Thyroid gland (tissue), 4 donors: ENCODE results near the gene AJAP1. TPM values are rescaled to one million over a fixed set of nuclear protein-coding genes. Genes with fewer than 3 reads are reported as not detected.

Source experiments
- DNase-seq, 2 donors: peaks; one replicate each; pipeline ENCODE4 v3.0.0-alpha.2; 2019
- H3K27ac ChIP-seq, 3 donors: fragments of 200-600 bp; sonication (generic); 1 replicate in 2 of 3; 2 replicates in 1 of 3; pipeline ENCODE4 v1.5.1; 2016 to 2019; ENCODE audit warnings: mild to moderate bottlenecking in 1 of 3, moderate library complexity in 1 of 3
- H3K27me3 ChIP-seq: fragments of 200-600 bp; sonication (generic); one replicate; pipeline ENCODE4 v1.5.1; 2019
- H3K36me3 ChIP-seq, 2 donors: fragments of 200-600 bp; sonication (generic); one replicate each; pipeline ENCODE4 v1.5.1; 2016 to 2019
- H3K4me1 ChIP-seq, 2 donors: fragments of 200-600 bp; sonication (generic); one replicate each; pipeline ENCODE4 v1.5.1; 2017 to 2019
- H3K4me3 ChIP-seq, 3 donors: fragments of 200-600 bp; sonication (generic); replicated peaks in 1 of 3; 1 replicate in 2 of 3; 2 replicates in 1 of 3; pipeline ENCODE4 v1.5.1; 2016; ENCODE audit warnings: mild to moderate bottlenecking in 1 of 3
- H3K9me3 ChIP-seq: fragments of 200-600 bp; sonication (generic); one replicate; pipeline ENCODE4 v1.5.1; 2017
- CTCF ChIP-seq, 6 experiments: fragments of 200-600 bp in 3 of 6; fragments of 450-650 bp in 3 of 6; sonication (generic) in 3 of 6; IDR thresholded peaks; one replicate each; pipeline ENCODE4 v1.5.1; 2016 to 2019; ENCODE audit warnings: antibody characterized with exemption in 6 of 6, mild to moderate bottlenecking in 2 of 6, inconsistent platforms in 1 of 6, moderate library complexity in 1 of 6
- POLR2A ChIP-seq, 2 donors: fragments of 450-650 bp; IDR thresholded peaks; one replicate each; pipeline ENCODE4 v1.6.1; 2017; ENCODE audit warnings: antibody characterized with exemption in 2 of 2, mild to moderate bottlenecking in 2 of 2, moderate library complexity in 1 of 2
- WGBS, 2 donors: methylation state at CpG; one replicate each; pipeline ENCODE4 v1.1.5; 2017; 5-methylcytosine and 5-hydroxymethylcytosine counted together
- intact Hi-C: fragments of 100-400 bp; cut with DNase I; formaldehyde crosslinking; loops from one replicate; pipeline ENCODE4 v1.15.1; 2023
- total RNA-seq, 4 donors: library from RNA; depleted of rRNA; stranded (reverse); fragments of >200 nt; gene quantifications; one replicate each; pipeline ENCODE4 v1.2.3, GENCODE V29; 2016

AJAP1 gene
- total RNA-seq, 4 donors from 2014 or later = 0.22 to 1.6 (median 0.81) TPM

DNA sequence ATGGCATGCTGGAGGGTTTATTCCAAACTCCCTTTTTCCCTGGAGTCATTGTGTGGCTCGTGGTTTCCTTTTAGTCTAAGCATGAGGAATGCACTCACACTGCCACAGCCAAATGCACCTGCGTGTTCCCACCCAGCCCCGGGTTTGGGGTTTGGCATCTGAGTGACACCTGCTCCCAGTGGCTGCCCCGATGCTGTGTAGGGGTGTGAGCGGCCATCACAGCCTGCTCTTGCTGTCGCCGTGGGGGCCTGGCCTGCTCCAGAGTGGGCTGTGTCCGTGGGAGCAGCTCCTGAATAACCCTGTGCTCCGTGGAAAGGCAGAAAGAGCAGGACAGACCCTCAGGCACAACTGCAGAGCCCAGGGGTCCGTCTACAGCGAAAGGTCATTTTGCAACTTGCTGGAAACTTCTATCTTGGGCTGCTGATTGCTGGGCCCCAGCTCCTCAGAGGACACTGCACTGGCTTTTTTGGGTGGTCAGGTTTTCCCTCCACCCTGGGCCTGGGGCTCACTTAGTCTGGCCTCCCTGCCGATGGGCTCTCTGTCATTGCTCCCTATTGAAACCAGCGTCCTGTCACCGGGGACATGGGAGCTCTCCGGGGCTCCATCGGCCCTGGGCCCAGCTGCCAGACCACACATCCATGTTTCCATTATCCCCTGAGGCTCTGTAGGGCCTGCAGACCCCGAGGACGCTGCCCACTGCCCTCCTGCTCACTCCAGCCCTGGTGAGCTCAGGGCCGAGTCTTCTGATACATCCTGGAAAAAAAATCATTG is 74.1 kb downstream of the AJAP1 start:
- WGBS, 2 donors = 79 to 85% methylated on average over 12 to 15 of the region's 19 CpGs
- H3K36me3 ChIP-seq = no peaks in the 10 kb centered on the region
- no peak overlapping the region for H3K4me3 ChIP-seq
- DNase-seq = no peak
- H3K9me3 ChIP-seq = no peaks in the 10 kb centered on the region
- TF ChIP-seq POLR2A (IDR thresholded peaks at IDR 0.05) = no peak
- no peak for TF ChIP-seq CTCF (IDR thresholded peaks at IDR 0.05)
- H3K4me1 ChIP-seq = no peaks in the 10 kb centered on the region
- H3K27me3 ChIP-seq = no peaks in the 10 kb centered on the region
- H3K27ac ChIP-seq = no peak overlapping the region
- intact Hi-C loops = no loop called here

GRCh38 chr1:4729090-4729471 is 74.7 kb downstream of the AJAP1 start:
- Histone ChIP-seq H3K36me3 (no peaks in the 10 kb centered on the region), H3K27ac (no peak overlapping the region), H3K27me3 (no peaks in the 10 kb centered on the region), H3K9me3 (no peaks in the 10 kb centered on the region), H3K4me1 (no peaks in the 10 kb centered on the region), H3K4me3 (no peak overlapping the region)
- intact Hi-C loops = no loop called here
- 90 to 92% methylated on average over 8 to 12 of the region's 12 CpGs for WGBS, 2 donors
- DNase-seq = no peak
- no peak for TF ChIP-seq POLR2A (IDR thresholded peaks at IDR 0.05)
- no peak for TF ChIP-seq CTCF (IDR thresholded peaks at IDR 0.05)

DNA sequence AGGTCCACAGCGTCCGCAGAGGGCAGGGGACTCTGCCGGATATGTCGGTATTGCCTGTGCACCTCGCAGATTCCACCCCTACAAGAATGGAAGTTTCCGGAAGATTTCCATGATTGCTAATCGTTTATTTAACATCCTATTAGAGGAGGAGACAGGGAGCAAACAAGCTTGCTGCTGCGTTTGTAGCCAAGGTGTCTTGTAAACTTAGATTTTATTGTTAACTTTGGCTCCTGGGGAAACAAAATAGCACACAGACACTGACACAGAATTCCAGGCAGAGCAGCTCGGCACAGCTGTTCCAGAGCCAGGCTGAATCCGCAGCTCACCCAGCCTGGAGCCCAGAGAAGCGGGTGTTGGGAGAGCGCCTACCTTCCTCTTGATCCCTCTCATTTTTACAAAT is 75.7 kb downstream of the AJAP1 start:
- intact Hi-C loops = no loop called here
- no peak overlapping the region for H3K4me3 ChIP-seq
- no peaks in the 10 kb centered on the region for H3K9me3 ChIP-seq
- no peaks in the 10 kb centered on the region for H3K36me3 ChIP-seq
- H3K27ac ChIP-seq = no peak overlapping the region
- H3K27me3 ChIP-seq = no peaks in the 10 kb centered on the region
- no peaks in the 10 kb centered on the region for H3K4me1 ChIP-seq
- WGBS, 2 donors = 67 to 68% methylated on average over 8 to 12 of the region's 12 CpGs
- no peak for DNase-seq
- no peak for TF ChIP-seq CTCF (IDR thresholded peaks at IDR 0.05)

DNA sequence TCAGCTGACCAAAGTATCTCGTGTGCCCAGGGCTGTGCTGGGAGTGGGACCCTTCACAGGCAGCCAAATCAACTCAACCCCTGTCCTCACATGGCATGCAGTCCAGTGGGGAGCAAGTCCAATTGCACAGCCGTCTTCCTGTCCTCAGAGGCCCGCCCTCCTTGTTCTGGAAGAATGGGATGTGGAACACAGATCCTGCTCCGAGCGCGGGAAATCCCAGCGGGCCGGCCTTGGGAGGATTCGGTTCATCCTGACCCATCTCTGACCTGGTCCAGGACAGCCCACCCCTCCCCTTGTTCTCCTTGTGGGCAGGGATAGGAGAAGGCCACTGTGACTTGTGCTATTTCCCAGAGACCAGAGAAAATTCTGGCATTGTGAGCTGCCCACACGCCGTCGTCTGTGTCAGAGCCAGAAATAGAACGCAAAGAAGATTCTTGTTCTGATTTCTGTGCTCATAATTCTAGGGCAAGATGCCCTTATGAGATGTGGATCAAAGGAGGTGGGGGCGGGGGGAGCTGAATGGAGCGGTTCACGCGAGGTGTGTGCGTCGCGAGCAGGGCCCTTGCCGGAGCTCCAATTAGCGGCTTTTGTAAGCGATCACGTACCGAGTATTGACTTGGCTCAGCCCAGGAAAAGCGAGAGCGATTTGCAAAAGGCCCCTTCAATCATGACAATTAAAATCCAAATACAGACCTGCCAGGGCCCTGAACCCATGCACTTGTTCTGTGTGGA is 79.2 kb downstream of the AJAP1 start:
- intact Hi-C loops = no loop called here
- Histone ChIP-seq H3K27ac (no peak overlapping the region), H3K36me3 (no peaks in the 10 kb centered on the region), H3K9me3 (no peaks in the 10 kb centered on the region), H3K4me3 (no peak overlapping the region), H3K27me3 (no peaks in the 10 kb centered on the region), H3K4me1 (no peaks in the 10 kb centered on the region)
- no peak for TF ChIP-seq POLR2A (IDR thresholded peaks at IDR 0.05)
- no peak for TF ChIP-seq CTCF (IDR thresholded peaks at IDR 0.05)
- 83% methylated on average over 23 to 27 of the region's 27 CpGs for WGBS, 2 donors
- DNase-seq = no peak

DNA sequence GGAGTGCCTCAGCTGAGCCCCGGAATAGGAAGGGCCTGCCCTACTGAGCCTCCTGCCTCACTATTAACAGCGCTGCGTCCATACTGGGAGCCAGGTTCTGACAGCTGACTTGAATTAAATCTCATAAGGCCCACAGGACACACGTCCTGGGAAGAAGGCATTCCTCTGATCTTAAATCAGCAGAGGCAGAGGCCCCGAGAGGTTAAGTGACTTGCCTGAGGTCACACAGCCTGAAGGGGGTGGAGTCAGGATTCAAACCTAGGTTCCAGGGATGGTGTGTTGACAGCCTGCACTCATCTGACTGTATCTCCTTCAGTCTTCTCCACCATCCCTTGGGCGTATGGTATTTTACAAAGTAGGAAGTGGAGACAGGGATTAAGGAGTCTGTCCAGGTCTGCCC is 79.8 kb downstream of the AJAP1 start:
- H3K4me1 ChIP-seq = no peaks in the 10 kb centered on the region
- TF ChIP-seq CTCF (IDR thresholded peaks at IDR 0.05) (no peak), POLR2A (IDR thresholded peaks at IDR 0.05) (no peak)
- WGBS, 2 donors = 85 to 89% methylated on average over 6 of the region's 6 CpGs

More for the DNA sequence above, 79.8 kb downstream of the AJAP1 start:
- Histone ChIP-seq H3K27ac (no peak overlapping the region), H3K36me3 (no peaks in the 10 kb centered on the region), H3K9me3 (no peaks in the 10 kb centered on the region), H3K27me3 (no peaks in the 10 kb centered on the region), H3K4me3 (no peak overlapping the region)
- no peak for DNase-seq
- intact Hi-C loops = no loop called here
